Liver (tissue), 9 donors: ENCODE results near the gene ACO2. TPM values are rescaled to one million over a fixed set of nuclear protein-coding genes. Genes with fewer than 3 reads are reported as not detected.

Experiments used
- DNase-seq: peaks from one replicate; pipeline ENCODE4 v3.0.0-alpha.2; 2017; ENCODE audit warnings: low spot score
- H3K27ac ChIP-seq, 2 donors: one replicate each; pipeline ENCODE4 v1.7.0; 2013; ENCODE audit warnings: inconsistent platforms in 2 of 2, low read length in 2 of 2, control low read depth in 1 of 2, low read depth in 1 of 2, mild to moderate bottlenecking in 1 of 2
- H3K27me3 ChIP-seq, 4 donors: one replicate each; pipeline versions ENCODE4 v1.6.1 to v1.7.0; 2013; ENCODE audit warnings: low read length in 3 of 4, inconsistent platforms in 1 of 4, mild to moderate bottlenecking in 1 of 4, moderate library complexity in 1 of 4; ENCODE audit not compliant: control insufficient read depth in 4 of 4, insufficient read depth in 4 of 4
- H3K36me3 ChIP-seq, 4 donors: one replicate each; pipeline versions ENCODE4 v1.6.1 to v1.7.0; 2013; ENCODE audit warnings: low read length in 3 of 4, mild to moderate bottlenecking in 3 of 4, low read depth in 1 of 4, moderate library complexity in 1 of 4; ENCODE audit not compliant: control insufficient read depth in 4 of 4, insufficient read depth in 3 of 4
- H3K4me1 ChIP-seq, 4 donors: one replicate each; pipeline versions ENCODE4 v1.6.1 to v1.7.0; 2013; ENCODE audit warnings: low read length in 3 of 4, mild to moderate bottlenecking in 3 of 4, moderate library complexity in 1 of 4; ENCODE audit not compliant: control insufficient read depth in 4 of 4, insufficient read depth in 4 of 4
- H3K4me3 ChIP-seq, 3 donors: one replicate each; pipeline versions ENCODE4 v1.6.1 to v1.7.0; 2013; ENCODE audit warnings: low read length in 3 of 3, control low read depth in 1 of 3, low read depth in 1 of 3, mild to moderate bottlenecking in 1 of 3
- H3K9ac ChIP-seq, 2 donors: one replicate each; pipeline ENCODE4 v1.7.0; 2013; ENCODE audit warnings: low read length in 2 of 2, mild to moderate bottlenecking in 2 of 2, moderate library complexity in 2 of 2, control low read depth in 1 of 2, low read depth in 1 of 2
- H3K9me3 ChIP-seq, 4 donors: one replicate each; pipeline versions ENCODE4 v1.6.1 to v1.7.0; 2013; ENCODE audit warnings: low read length in 3 of 4; ENCODE audit not compliant: control insufficient read depth in 4 of 4
- ATF3 ChIP-seq: IDR thresholded peaks from 2 replicates; pipeline ENCODE4 v1.6.1; 2016; ENCODE audit warnings: antibody characterized with exemption
- CTCF ChIP-seq: fragments of 150-350 bp; IDR thresholded peaks from 2 replicates; pipeline ENCODE4 v1.5.1; 2017; ENCODE audit warnings: improper control_type of control experiment, low read depth, low read length; ENCODE audit not compliant: missing input control
- EGR1 ChIP-seq, 2 donors: IDR thresholded peaks; 2 replicates each; pipeline ENCODE4 v1.6.1; 2016 to 2018; ENCODE audit warnings: antibody characterized with exemption in 2 of 2, low read depth in 2 of 2
- FOXA1 ChIP-seq: IDR thresholded peaks from 2 replicates; pipeline ENCODE4 v1.6.1; 2016; ENCODE audit warnings: antibody characterized with exemption
- FOXA2 ChIP-seq: IDR thresholded peaks from 2 replicates; pipeline ENCODE4 v1.6.1; 2016; ENCODE audit warnings: antibody characterized with exemption
- GABPA ChIP-seq, 2 donors: IDR thresholded peaks in 1 of 2; conservative IDR thresholded peaks in 1 of 2; 2 replicates each; pipeline ENCODE4 v1.6.1; 2016; ENCODE audit warnings: antibody characterized with exemption in 2 of 2, mild to moderate bottlenecking in 1 of 2, moderate library complexity in 1 of 2
- HNF4A ChIP-seq, 2 donors: conservative IDR thresholded peaks; 2 replicates each; pipeline ENCODE4 v1.6.1; 2016; ENCODE audit warnings: antibody characterized with exemption in 2 of 2, mild to moderate bottlenecking in 2 of 2
- HNF4G ChIP-seq: IDR thresholded peaks from 2 replicates; pipeline ENCODE4 v1.6.1; 2016; ENCODE audit warnings: antibody characterized with exemption
- JUND ChIP-seq, 2 donors: IDR thresholded peaks; 2 replicates each; pipeline ENCODE4 v1.6.1; 2016; ENCODE audit warnings: antibody characterized with exemption in 2 of 2
- MAX ChIP-seq: IDR thresholded peaks from 2 replicates; pipeline ENCODE4 v1.6.1; 2016; ENCODE audit warnings: antibody characterized with exemption
- NR2F2 ChIP-seq: IDR thresholded peaks from 2 replicates; pipeline ENCODE4 v1.6.1; 2016; ENCODE audit warnings: antibody characterized with exemption
- RAD21 ChIP-seq, 2 donors: IDR thresholded peaks; 2 replicates each; pipeline ENCODE4 v1.6.1; 2016; ENCODE audit warnings: antibody characterized with exemption in 2 of 2, mild to moderate bottlenecking in 2 of 2
- REST ChIP-seq: IDR thresholded peaks from 2 replicates; pipeline ENCODE4 v1.6.1; 2016; ENCODE audit warnings: antibody characterized with exemption, mild to moderate bottlenecking
- RXRA ChIP-seq, 2 donors: IDR thresholded peaks; 2 replicates each; pipeline ENCODE4 v1.6.1; 2017 to 2018; ENCODE audit warnings: antibody characterized with exemption in 2 of 2, mild to moderate bottlenecking in 1 of 2
- SP1 ChIP-seq: IDR thresholded peaks from 2 replicates; pipeline ENCODE4 v1.6.1; 2018; ENCODE audit warnings: antibody characterized with exemption, mild to moderate bottlenecking
- TAF1 ChIP-seq: conservative IDR thresholded peaks from 2 replicates; pipeline ENCODE4 v1.6.1; 2016; ENCODE audit warnings: antibody characterized with exemption, mild to moderate bottlenecking
- YY1 ChIP-seq: IDR thresholded peaks from 2 replicates; pipeline ENCODE4 v1.6.1; 2016; ENCODE audit warnings: antibody characterized with exemption, mild to moderate bottlenecking
- ZBTB33 ChIP-seq: IDR thresholded peaks from 2 replicates; pipeline ENCODE4 v1.6.1; 2016; ENCODE audit warnings: antibody characterized with exemption
- WGBS: extraction: QIAGEN DNeasy Blood & Tissue Kit; methylation state at CpG from one replicate; pipeline ENCODE4 v1.1.7; 2013; 5-methylcytosine and 5-hydroxymethylcytosine counted together
- polyA plus RNA-seq, 2 donors: library from polyadenylated mRNA; stranded (reverse) in 1 of 2; unstranded in 1 of 2; fragments of 200-250 nt in 1 of 2; fragments of >200 nt in 1 of 2; fragmentation: Nextera tagmentation in 1 of 2; extraction: Ambion mirVana in 1 of 2; gene quantifications; one replicate each; pipeline versions ENCODE4 v1.2.1 to v1.2.3, GENCODE V29; 2013 to 2015
- total RNA-seq, 2 donors: library from RNA; depleted of rRNA; stranded (reverse); fragments of >200 nt; gene quantifications; one replicate each; pipeline ENCODE4 v1.2.3, GENCODE V29; 2014
- donor health status: healthy.
- donor health status: healthy.
- donor health status: healthy.
- donor health status: healthy.
- donor health status: healthy.

The ACO2 gene
- total and polyA plus RNA-seq, 4 donors, result 45.3 to 76.1 (median 68.9) TPM

GRCh38 chr22:41481131-41481830 lies 12.4 kb downstream of the ACO2 start:
- Histone ChIP-seq H3K27me3 (no peaks in the 10 kb centered on the region), H3K9me3 (no peaks in the 10 kb centered on the region), H3K27ac (no peak overlapping the region), H3K36me3 (peaks cover 0 to 2% (median 0%) of the 10 kb centered on the region in 4 donors), H3K9ac (no peak overlapping the region), H3K4me1 (peaks cover 5 to 34% (median 30%) of the 10 kb centered on the region in 4 donors), H3K4me3 (no peak overlapping the region)
- WGBS, result 86% methylated on average over 15 of the region's 15 CpGs
- DNase-seq, result no peak
- TF ChIP-seq MAX (no peak), RAD21 (IDR thresholded peaks at IDR 0.05) (no peak), FOXA1 (no peak), JUND (IDR thresholded peaks at IDR 0.05) (no peak), EGR1 (IDR thresholded peaks at IDR 0.05; ENCODE audit: low read depth in 2 of 2) (no peak), YY1 (no peak), NR2F2 (no peak), RXRA (IDR thresholded peaks at IDR 0.05) (no peak), ZBTB33 (no peak), REST (no peak), FOXA2 (no peak), HNF4A (conservative IDR thresholded peaks at IDR 0.05) (no peak), ATF3 (no peak), HNF4G (no peak), TAF1 (no peak), CTCF (no peak), GABPA (IDR thresholded peaks at IDR 0.05 in 1 of 2, conservative IDR thresholded peaks at IDR 0.05 in 1 of 2) (no peak), SP1 (no peak)
